Activated naive CD8-positive, alpha-beta T cell treated with anti-CD3 and anti-CD28 coated beads, Interleukin-2, amount 50 U/mL, for 24 hours (primary cell): ENCODE measurements around the gene KRTAP10-12.

Experiments used
- ATAC-seq: fragments of 150-1000 bp; cut with Tn5 transposase; one replicate; pipeline ENCODE4 v1.10.0; 2021
- DNase-seq: peaks from one replicate; pipeline ENCODE4 v3.0.0; 2021
- H3K27ac Mint-ChIP-seq: one replicate; pipeline ENCODE4 v1.8.0; 2021; ENCODE audit warnings: mild to moderate bottlenecking, mixed read lengths
- H3K27me3 Mint-ChIP-seq: one replicate; pipeline ENCODE4 v1.8.0; 2021; ENCODE audit warnings: mixed read lengths
- H3K36me3 Mint-ChIP-seq: one replicate; pipeline ENCODE4 v1.8.0; 2021; ENCODE audit warnings: low read depth, mixed read lengths
- H3K4me1 Mint-ChIP-seq: one replicate; pipeline ENCODE4 v1.8.0; 2021; ENCODE audit warnings: mixed read lengths
- H3K4me3 Mint-ChIP-seq: one replicate; pipeline ENCODE4 v1.8.0; 2021; ENCODE audit warnings: mild to moderate bottlenecking, moderate library complexity, mixed read lengths
- H3K9me3 Mint-ChIP-seq: one replicate; pipeline ENCODE4 v1.8.0; 2021; ENCODE audit warnings: mixed read lengths

The KRTAP10-12 gene

GRCh38 chr21:44726826-44727225 is 29.9 kb downstream of the KRTAP10-12 start:
- peaks cover 8% of the 10 kb centered on the region for H3K4me1 Mint-ChIP-seq
- no peak overlapping the region for H3K4me3 Mint-ChIP-seq
- peaks cover 19% of the 10 kb centered on the region for H3K27me3 Mint-ChIP-seq
- DNase-seq: no peak
- no peaks in the 10 kb centered on the region for H3K36me3 Mint-ChIP-seq
- ATAC-seq: no peak
- H3K27ac Mint-ChIP-seq: no peak overlapping the region
- H3K9me3 Mint-ChIP-seq: no peaks in the 10 kb centered on the region

- ATAC-seq (no peak), DNase-seq (no peak)
- peaks cover 21% of the 10 kb centered on the region for H3K27me3 Mint-ChIP-seq
- H3K4me1 Mint-ChIP-seq: peaks cover 8% of the 10 kb centered on the region
- no peak overlapping the region for H3K4me3 Mint-ChIP-seq
- no peaks in the 10 kb centered on the region for H3K36me3 Mint-ChIP-seq
- no peak overlapping the region for H3K27ac Mint-ChIP-seq
- no peaks in the 10 kb centered on the region for H3K9me3 Mint-ChIP-seq
These were observed 30.3 kb downstream of the KRTAP10-12 start for GRCh38 chr21:44727321-44727720.

- Mint-ChIP-seq H3K4me1 (peaks cover 8% of the 10 kb centered on the region), H3K27me3 (peaks cover 17% of the 10 kb centered on the region), H3K27ac (no peak overlapping the region), H3K36me3 (no peaks in the 10 kb centered on the region), H3K9me3 (no peaks in the 10 kb centered on the region), H3K4me3 (no peak overlapping the region)
- ATAC-seq (no peak), DNase-seq (no peak)
These were observed 30.8 kb downstream of the KRTAP10-12 start for GRCh38 chr21:44727757-44728156.

GRCh38 chr21:44728716-44729115 is 31.7 kb downstream of the KRTAP10-12 start:
- no peaks in the 10 kb centered on the region for H3K9me3 Mint-ChIP-seq
- H3K27ac Mint-ChIP-seq: no peak overlapping the region
- H3K27me3 Mint-ChIP-seq: peaks cover 11% of the 10 kb centered on the region
- H3K4me3 Mint-ChIP-seq: no peak overlapping the region
- ATAC-seq: no peak
- H3K4me1 Mint-ChIP-seq: peaks cover 3% of the 10 kb centered on the region
- no peaks in the 10 kb centered on the region for H3K36me3 Mint-ChIP-seq
- no peak for DNase-seq

- DNase-seq: no peak
- H3K36me3 Mint-ChIP-seq: no peaks in the 10 kb centered on the region
- H3K4me3 Mint-ChIP-seq: no peak overlapping the region
- H3K9me3 Mint-ChIP-seq: no peaks in the 10 kb centered on the region
- H3K27ac Mint-ChIP-seq: no peak overlapping the region
- ATAC-seq: no peak
- H3K27me3 Mint-ChIP-seq: peaks cover 7% of the 10 kb centered on the region
- no peaks in the 10 kb centered on the region for H3K4me1 Mint-ChIP-seq
These were observed 32.5 kb downstream of the KRTAP10-12 start for GRCh38 chr21:44729336-44730027.

DNA sequence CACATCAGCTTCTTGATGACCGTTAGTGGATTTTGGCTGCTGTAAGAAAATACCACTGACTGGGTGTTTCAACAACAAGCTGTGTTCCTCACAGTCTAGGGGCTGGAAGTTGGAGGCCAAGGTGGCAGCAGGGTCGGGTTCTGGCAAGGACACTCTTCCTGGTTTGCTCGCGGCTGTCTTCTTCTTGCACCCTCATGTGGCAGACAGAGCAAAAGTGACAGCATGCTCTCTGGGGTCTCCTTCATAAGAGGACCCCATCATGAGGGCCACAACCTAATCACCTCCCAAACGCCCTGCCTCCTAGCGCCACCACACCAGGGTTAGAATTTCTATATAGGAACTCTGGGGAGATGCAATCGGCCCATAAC is 33.0 kb downstream of the KRTAP10-12 start:
- Mint-ChIP-seq H3K4me3 (no peak overlapping the region), H3K4me1 (no peaks in the 10 kb centered on the region), H3K27ac (no peak overlapping the region), H3K36me3 (no peaks in the 10 kb centered on the region), H3K27me3 (peaks cover 7% of the 10 kb centered on the region), H3K9me3 (no peaks in the 10 kb centered on the region)
- ATAC-seq: no peak
- DNase-seq: no peak

DNA sequence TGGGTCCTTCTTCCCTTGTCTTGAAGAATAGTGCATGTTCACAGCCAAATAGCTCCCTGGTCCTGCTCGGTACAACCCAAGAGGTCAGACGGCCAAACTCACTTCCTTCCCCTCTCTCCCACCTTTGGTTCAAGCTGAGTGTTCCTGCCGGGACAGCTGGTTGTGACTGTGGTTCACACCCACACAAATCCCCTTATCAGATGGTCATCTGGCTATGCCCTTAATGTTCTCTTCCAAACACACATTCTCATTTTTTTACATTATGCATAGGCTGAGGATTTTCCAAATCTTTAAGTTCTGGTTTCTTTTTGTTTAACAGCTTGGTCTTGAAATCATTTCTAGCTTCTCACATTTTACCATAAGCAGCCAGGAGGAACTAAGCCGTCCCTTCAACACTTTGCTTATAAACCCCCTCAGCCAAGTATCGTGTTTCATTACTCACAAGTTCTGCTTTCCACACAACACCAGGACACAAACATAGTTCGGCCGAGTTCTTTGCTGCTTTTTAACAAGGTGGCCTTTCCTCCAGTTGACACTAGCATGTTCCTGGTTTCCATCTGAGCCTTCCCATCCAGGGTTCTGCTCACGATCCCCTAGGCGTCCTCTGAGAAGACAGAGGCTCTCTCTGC is 34.1 kb downstream of the KRTAP10-12 start:
- Mint-ChIP-seq H3K9me3 (no peaks in the 10 kb centered on the region), H3K4me1 (no peaks in the 10 kb centered on the region), H3K27me3 (peaks cover 5% of the 10 kb centered on the region), H3K27ac (no peak overlapping the region), H3K36me3 (no peaks in the 10 kb centered on the region), H3K4me3 (no peak overlapping the region)
- ATAC-seq (no peak), DNase-seq (no peak)

DNA sequence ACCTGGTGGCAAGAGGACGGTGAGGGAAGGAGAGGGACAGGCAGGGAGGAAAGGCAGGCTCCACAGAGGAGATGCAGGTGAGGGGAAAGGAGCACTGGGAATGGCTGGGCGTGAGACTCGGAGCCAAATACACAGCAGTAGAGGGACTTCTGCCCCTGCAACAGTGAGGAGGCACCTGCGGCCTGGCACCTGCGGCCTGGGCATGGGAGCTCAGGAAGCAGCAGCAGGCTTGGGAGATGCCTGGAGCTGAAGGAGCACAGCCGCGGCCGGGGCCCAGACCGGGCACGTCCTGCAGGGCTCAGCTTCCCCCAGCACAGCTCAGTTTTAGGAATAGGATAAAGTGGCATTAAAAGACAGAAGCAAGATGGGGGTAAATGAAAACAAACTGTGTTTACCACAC is 35.3 kb downstream of the KRTAP10-12 start:
- Mint-ChIP-seq H3K9me3 (no peaks in the 10 kb centered on the region), H3K27me3 (peaks cover 2% of the 10 kb centered on the region), H3K36me3 (no peaks in the 10 kb centered on the region), H3K27ac (no peak overlapping the region), H3K4me3 (no peak overlapping the region), H3K4me1 (no peaks in the 10 kb centered on the region)
- DNase-seq (no peak), ATAC-seq (no peak)

DNA sequence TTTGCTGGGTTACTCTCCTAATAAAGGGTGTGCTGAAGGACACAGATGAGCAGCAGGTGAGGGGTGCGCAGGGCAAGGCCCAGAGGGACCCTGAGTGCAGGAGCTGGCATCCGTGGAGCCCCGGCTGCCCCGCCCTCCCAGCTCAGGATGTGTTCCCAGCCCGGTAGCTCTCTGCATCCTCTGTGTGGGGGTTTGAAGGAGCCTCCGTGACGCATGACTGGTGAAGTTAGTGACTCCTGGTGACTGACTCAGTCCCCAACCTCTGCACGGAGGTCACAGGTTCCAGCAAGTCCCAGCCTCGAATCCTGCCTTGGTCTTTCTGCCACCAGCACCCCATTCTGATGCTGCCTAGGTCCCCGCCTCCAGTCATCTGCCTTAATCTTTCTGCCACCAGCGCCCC is 36.0 kb downstream of the KRTAP10-12 start:
- DNase-seq: no peak
- Mint-ChIP-seq H3K9me3 (no peaks in the 10 kb centered on the region), H3K4me1 (no peaks in the 10 kb centered on the region), H3K27ac (no peak overlapping the region), H3K27me3 (peaks cover 2% of the 10 kb centered on the region), H3K36me3 (no peaks in the 10 kb centered on the region), H3K4me3 (no peak overlapping the region)
- no peak for ATAC-seq

- no peak for DNase-seq
- Mint-ChIP-seq H3K4me3 (no peak overlapping the region), H3K27me3 (peaks cover 2% of the 10 kb centered on the region), H3K27ac (no peak overlapping the region), H3K9me3 (no peaks in the 10 kb centered on the region), H3K36me3 (no peaks in the 10 kb centered on the region), H3K4me1 (no peaks in the 10 kb centered on the region)
- ATAC-seq: no peak
These were observed 37.2 kb downstream of the KRTAP10-12 start for GRCh38 chr21:44734026-44734745.

DNA sequence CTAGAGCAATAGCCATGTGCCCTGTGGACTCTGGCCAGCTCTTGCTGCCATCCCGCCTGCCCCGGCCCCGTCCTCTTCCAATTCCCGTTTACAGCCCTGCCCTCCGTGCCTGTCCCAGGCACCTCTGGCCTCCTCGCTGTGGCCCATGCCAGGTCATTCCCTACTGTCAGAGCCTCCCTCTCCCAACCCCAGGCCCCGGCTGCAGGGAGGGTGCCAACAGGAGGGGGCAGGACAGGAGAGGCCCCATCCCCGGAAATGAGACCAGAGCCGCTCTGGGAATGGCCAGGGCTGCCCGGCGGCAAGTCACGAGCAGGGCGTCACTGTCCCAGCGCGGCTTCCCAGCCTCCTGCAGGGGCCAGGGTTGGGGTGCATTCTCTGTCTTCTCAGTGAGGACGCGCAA is 37.9 kb downstream of the KRTAP10-12 start:
- DNase-seq (no peak), ATAC-seq (no peak)
- Mint-ChIP-seq H3K9me3 (no peaks in the 10 kb centered on the region), H3K4me1 (no peaks in the 10 kb centered on the region), H3K27ac (no peak overlapping the region), H3K27me3 (peaks cover 2% of the 10 kb centered on the region), H3K36me3 (no peaks in the 10 kb centered on the region), H3K4me3 (no peak overlapping the region)

DNA sequence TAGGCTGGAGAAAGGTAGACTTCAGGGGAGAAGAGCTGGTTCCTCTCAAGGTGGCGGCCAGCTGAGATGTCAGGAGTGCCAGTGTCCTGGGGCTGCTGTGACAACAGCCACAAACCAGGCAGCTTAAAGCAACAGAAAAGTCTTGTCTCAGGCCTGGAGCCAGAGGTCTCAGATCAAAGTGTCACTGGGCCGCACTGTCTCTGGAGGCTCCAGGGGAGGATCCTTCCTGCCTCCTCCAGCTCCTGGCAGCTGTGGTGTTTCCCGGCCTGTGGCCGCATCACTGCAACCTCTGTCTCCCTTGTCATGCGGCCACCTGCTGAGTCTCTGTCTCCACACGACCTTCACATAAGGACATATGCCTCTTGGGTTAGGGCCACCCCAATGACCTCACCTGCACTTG is 38.8 kb downstream of the KRTAP10-12 start:
- peaks cover 2% of the 10 kb centered on the region for H3K27me3 Mint-ChIP-seq
- no peaks in the 10 kb centered on the region for H3K4me1 Mint-ChIP-seq
- no peak for DNase-seq
- no peak overlapping the region for H3K27ac Mint-ChIP-seq
- no peaks in the 10 kb centered on the region for H3K36me3 Mint-ChIP-seq
- ATAC-seq: no peak
- H3K9me3 Mint-ChIP-seq: no peaks in the 10 kb centered on the region
- H3K4me3 Mint-ChIP-seq: no peak overlapping the region

GRCh38 chr21:44736291-44737004 is 39.5 kb downstream of the KRTAP10-12 start:
- peaks cover 2% of the 10 kb centered on the region for H3K27me3 Mint-ChIP-seq

GRCh38 chr21:44737706-44738354 is 40.9 kb downstream of the KRTAP10-12 start:
- H3K36me3 Mint-ChIP-seq: no peaks in the 10 kb centered on the region
- ATAC-seq: no peak
- no peak for DNase-seq
- no peak overlapping the region for H3K27ac Mint-ChIP-seq
- no peaks in the 10 kb centered on the region for H3K9me3 Mint-ChIP-seq
- no peak overlapping the region for H3K4me3 Mint-ChIP-seq
- no peaks in the 10 kb centered on the region for H3K4me1 Mint-ChIP-seq
- no peaks in the 10 kb centered on the region for H3K27me3 Mint-ChIP-seq

More at GRCh38 chr21:44736291-44737004, 39.5 kb downstream of the KRTAP10-12 start:
- H3K4me1 Mint-ChIP-seq: no peaks in the 10 kb centered on the region
- no peak for ATAC-seq
- no peak for DNase-seq
- H3K27ac Mint-ChIP-seq: no peak overlapping the region
- H3K4me3 Mint-ChIP-seq: no peak overlapping the region
- no peaks in the 10 kb centered on the region for H3K36me3 Mint-ChIP-seq
- H3K9me3 Mint-ChIP-seq: no peaks in the 10 kb centered on the region
